Measurements from ENCODE around the gene PLCB1.

- TF ChIP-seq CTCF (IDR thresholded peaks at IDR 0.05; ENCODE audit: borderline replicate concordance, extremely low read depth, low read length, poor library complexity, severe bottlenecking) (no peak), EZH2 (IDR thresholded peaks at IDR 0.05; ENCODE audit: borderline replicate concordance, low read depth, low read length, severe bottlenecking) (no peak)
Measured at GRCh38 chr20:8812817-8813216, 680.8 kb downstream of the PLCB1 start.
